Panc1 (cell line): ENCODE measurements around the gene TRAF4.

Source experiments
- CTCF ChIP-seq: fragments of 450-650 bp; IDR thresholded peaks from 2 replicates; pipeline ENCODE4 v1.5.1; 2017; ENCODE audit warnings: mild to moderate bottlenecking
- POLR2AphosphoS5 ChIP-seq: IDR thresholded peaks from 2 replicates; pipeline ENCODE4 v1.6.1; 2012; ENCODE audit warnings: mild to moderate bottlenecking, low read depth, low read length, moderate library complexity
- REST ChIP-seq, 2 experiments: IDR thresholded peaks; 2 replicates each; pipeline ENCODE4 v1.6.1; 2011 to 2012; ENCODE audit warnings: low read depth in 2 of 2, control low read depth in 1 of 2, low read length in 1 of 2, mild to moderate bottlenecking in 1 of 2, moderate library complexity in 1 of 2; ENCODE audit not compliant: insufficient read depth in 1 of 2
- SIN3A ChIP-seq: IDR thresholded peaks from 2 replicates; pipeline ENCODE4 v1.6.1; 2012; ENCODE audit warnings: low read depth, mild to moderate bottlenecking, low read length, moderate library complexity, borderline replicate concordance; ENCODE audit not compliant: insufficient read depth
- TCF7L2 ChIP-seq: IDR thresholded peaks from 2 replicates; pipeline ENCODE4 v1.6.1; 2011; ENCODE audit warnings: mild to moderate bottlenecking, low read depth, low read length, inconsistent platforms

GRCh38 chr17:28741358-28742349 lies 2.2 kb upstream of the TRAF4 start:
- TF ChIP-seq CTCF (no peak), REST (IDR thresholded peaks at IDR 0.05; ENCODE audit: insufficient read depth in 1 of 2, low read depth in 2 of 2, low read length in 1 of 2) (no peak), POLR2AphosphoS5 (no peak), TCF7L2 (no peak), SIN3A (no peak)
